RWPE1 (cell line): ENCODE data around the gene RPL19.

Source experiments
- CTCF ChIA-PET: fragments of 350-600 bp; sonication (Branson Sonifier 250); formaldehyde crosslinking; extraction: SDS; loops from one replicate; lab custom pipeline; 2021; lab: Yijun Ruan, JAX
- POLR2A ChIA-PET: fragments of 400-600 bp; formaldehyde crosslinking; extraction: SDS; loops from one replicate; lab custom pipeline; 2020; ENCODE audit warnings: antibody characterized with exemption; ENCODE audit not compliant: low non-redundant PET; lab: Yijun Ruan, JAX
- DNase-seq: peaks from one replicate; pipeline ENCODE4 v3.0.0; 2012; ENCODE audit warnings: low spot score
- H3K27ac ChIP-seq: fragments of 450-650 bp; 2 replicates; pipeline ENCODE4 v1.5.1; 2017
- CTCF ChIP-seq: fragments of 450-650 bp; conservative IDR thresholded peaks from 2 replicates; pipeline ENCODE4 v1.5.1; 2017; ENCODE audit warnings: low read depth, mild to moderate bottlenecking

RPL19 gene

DNA sequence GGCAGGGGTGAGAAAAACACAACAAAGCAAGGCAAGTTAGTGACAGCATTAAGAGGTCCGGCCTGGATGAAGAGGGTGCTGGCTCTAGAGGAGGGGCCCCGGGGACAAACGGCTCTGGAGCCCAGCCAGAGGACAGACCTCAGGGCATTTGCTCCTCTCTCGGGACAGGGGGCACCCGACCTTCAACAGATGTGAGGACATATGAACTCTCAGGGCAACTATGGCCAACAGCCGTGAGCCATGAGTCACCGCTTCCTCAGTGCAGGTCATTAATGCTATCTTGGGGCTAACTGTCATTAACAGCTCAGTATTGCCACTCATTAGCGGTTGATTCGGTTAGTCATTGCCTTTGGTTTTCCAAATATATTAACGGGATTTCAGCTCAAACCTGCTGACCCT lies 24.4 kb upstream of the RPL19 start:
- no peak for TF ChIP-seq CTCF
- H3K27ac ChIP-seq: peak overlapping the region; percentile 23; the same call in 1 of the 2 replicates
- no peak for DNase-seq
- POLR2A ChIA-PET: no interaction called here
- CTCF ChIA-PET: interaction anchor here (0.6 to 3.3 kb wide), 7 partner anchors 9 to 359 kb away, joined by 3 to 38 read pairs (median 6); partner anchors contain the start of gene RPL19

- ChIA-PET CTCF (no interaction called here), POLR2A (no interaction called here)
- TF ChIP-seq CTCF: no peak
- DNase-seq: no peak
- H3K27ac ChIP-seq: no peak overlapping the region; the same call in 1 of the 2 replicates
These were observed 22.8 kb upstream of the RPL19 start for GRCh38 chr17:39177256-39177655.

GRCh38 chr17:39178536-39178935 lies 21.5 kb upstream of the RPL19 start:
- no peak for TF ChIP-seq CTCF
- H3K27ac ChIP-seq: peak overlapping the region; percentile 65
- peak; percentile 57 for DNase-seq
- ChIA-PET POLR2A (interaction anchor here (0.6 kb wide), 1 partner anchor 21 kb away, joined by 3 read pairs; the partner anchor contains the start of gene RPL19), CTCF (no interaction called here)

DNA sequence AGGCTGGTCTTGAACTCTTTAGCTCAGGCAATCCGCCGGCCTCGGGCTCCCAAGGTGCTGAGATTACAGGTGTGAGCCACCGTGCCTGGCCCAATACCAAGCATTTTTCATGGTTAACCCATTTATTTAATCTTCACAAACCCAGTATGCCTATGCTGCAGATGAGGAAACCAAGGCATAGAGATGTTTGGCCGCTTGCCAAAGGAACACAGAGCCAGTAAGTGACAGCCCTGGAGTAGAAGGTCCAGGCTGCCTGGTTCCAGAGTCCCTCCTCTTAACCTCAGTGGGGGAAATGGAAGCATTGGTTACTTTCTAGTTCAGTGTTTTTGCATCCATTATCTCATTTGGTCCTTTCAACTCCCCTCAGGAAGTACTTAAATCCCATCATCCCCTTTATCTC lies 18.8 kb upstream of the RPL19 start:
- TF ChIP-seq CTCF: no peak
- CTCF ChIA-PET: no interaction called here
- POLR2A ChIA-PET: no interaction called here
- H3K27ac ChIP-seq: no peak overlapping the region
- DNase-seq: no peak

- no peak overlapping the region for H3K27ac ChIP-seq
- ChIA-PET POLR2A (no interaction called here), CTCF (interaction anchor here (0.6 to 1.9 kb wide), 3 partner anchors 9 to 18 kb away, joined by 4 to 8 read pairs (median 6); partner anchors contain the start of gene ARL5C)
- no peak for TF ChIP-seq CTCF
- no peak for DNase-seq
These were observed 17.0 kb upstream of the RPL19 start for GRCh38 chr17:39183045-39183444.

DNA sequence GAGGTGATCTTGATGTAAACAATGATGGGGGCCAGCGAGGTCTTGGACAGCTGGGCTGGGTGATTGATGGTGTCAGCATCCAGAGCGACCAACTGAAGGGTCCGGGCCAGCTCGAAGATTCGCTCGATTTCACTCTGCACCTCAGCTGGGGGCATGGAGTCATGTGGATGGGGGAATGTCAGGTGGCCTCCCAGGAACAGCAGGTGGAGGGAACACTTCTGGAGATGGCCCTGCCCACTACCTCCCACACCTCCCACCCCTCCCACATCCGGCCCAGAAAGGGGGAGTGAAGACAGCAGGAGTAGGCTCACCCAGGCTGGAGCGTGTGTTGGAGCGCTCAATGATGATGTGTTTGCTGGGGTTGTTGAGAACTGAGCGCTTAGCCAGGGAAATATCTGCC lies 16.4 kb upstream of the RPL19 start:
- CTCF ChIA-PET: interaction anchor here (0.6 to 1.9 kb wide), 3 partner anchors 9 to 18 kb away, joined by 4 to 8 read pairs (median 6); partner anchors contain the start of gene ARL5C
- POLR2A ChIA-PET: no interaction called here
- no peak for DNase-seq
- TF ChIP-seq CTCF: no peak
- H3K27ac ChIP-seq: 0 out of 2 replicates have a peak overlapping the region, but pooled peaks have one; percentile 6
